Astrocyte (in vitro differentiated cells and primary cell): ENCODE data around the gene SMARCD3. TPM values are rescaled to one million over a fixed set of nuclear protein-coding genes. Genes with fewer than 3 reads are reported as not detected.

ENCODE experiments used
- DNase-seq: peaks from one replicate; pipeline ENCODE4 v3.0.0-alpha.2; 2010; ENCODE audit warnings: low read depth
- FAIRE-seq: peaks from 2 replicates; lab custom pipeline; 2011; peaks lifted over from hg19 to GRCh38; lab: Jason Lieb, UNC
- H2AFZ ChIP-seq: 2 replicates; pipeline ENCODE4 v1.6.0; 2012; ENCODE audit warnings: low read depth, low read length, inconsistent platforms
- H3K27ac ChIP-seq: 2 replicates; pipeline ENCODE4 v1.5.1; 2011; ENCODE audit warnings: low read depth, low read length, inconsistent platforms
- H3K27me3 ChIP-seq: 2 replicates; pipeline ENCODE4 v1.6.0; 2011; ENCODE audit warnings: low read length, inconsistent platforms; ENCODE audit not compliant: insufficient read depth
- H3K36me3 ChIP-seq: 2 replicates; pipeline ENCODE4 v1.5.1; 2011; ENCODE audit warnings: low read length, inconsistent platforms; ENCODE audit not compliant: insufficient read depth
- H3K4me1 ChIP-seq: 2 replicates; pipeline ENCODE4 v1.5.1; 2011; ENCODE audit warnings: low read length, inconsistent platforms; ENCODE audit not compliant: insufficient read depth
- H3K4me2 ChIP-seq: 2 replicates; pipeline ENCODE4 v1.6.0; 2012; ENCODE audit warnings: low read length, inconsistent platforms
- H3K4me3 ChIP-seq: 2 replicates; pipeline ENCODE4 v1.5.1; 2011; ENCODE audit warnings: low read depth, mild to moderate bottlenecking, low read length, inconsistent platforms; ENCODE audit not compliant: insufficient read depth
- H3K79me2 ChIP-seq: 2 replicates; pipeline ENCODE4 v1.6.0; 2012; ENCODE audit warnings: mild to moderate bottlenecking, low read length, inconsistent platforms; ENCODE audit not compliant: insufficient read depth
- H3K9ac ChIP-seq: 2 replicates; pipeline ENCODE4 v1.6.0; 2012; ENCODE audit warnings: mild to moderate bottlenecking, low read length, inconsistent platforms
- H3K9me3 ChIP-seq: 2 replicates; pipeline ENCODE4 v1.5.1; 2012; ENCODE audit warnings: low read depth, mild to moderate bottlenecking, low read length, inconsistent platforms; ENCODE audit not compliant: insufficient read depth
- H4K20me1 ChIP-seq: 2 replicates; pipeline ENCODE4 v1.6.0; 2012; ENCODE audit warnings: low read length, inconsistent platforms; ENCODE audit not compliant: insufficient read depth
- H3K27ac Mint-ChIP-seq: one replicate; pipeline ENCODE4 v1.8.0; 2021; ENCODE audit warnings: mild to moderate bottlenecking, mixed read lengths; ENCODE audit not compliant: unreplicated experiment
- H3K27me3 Mint-ChIP-seq: one replicate; pipeline ENCODE4 v1.8.0; 2021; ENCODE audit warnings: low read depth, mixed read lengths; ENCODE audit not compliant: unreplicated experiment
- H3K36me3 Mint-ChIP-seq: one replicate; pipeline ENCODE4 v1.8.0; 2021; ENCODE audit warnings: low read depth, mixed read lengths; ENCODE audit not compliant: unreplicated experiment
- H3K4me1 Mint-ChIP-seq: one replicate; pipeline ENCODE4 v1.8.0; 2021; ENCODE audit warnings: low read depth, mixed read lengths; ENCODE audit not compliant: unreplicated experiment
- H3K4me3 Mint-ChIP-seq: one replicate; pipeline ENCODE4 v1.8.0; 2021; ENCODE audit warnings: mild to moderate bottlenecking, moderate library complexity, mixed read lengths; ENCODE audit not compliant: unreplicated experiment
- H3K9me3 Mint-ChIP-seq: one replicate; pipeline ENCODE4 v1.8.0; 2021; ENCODE audit warnings: mild to moderate bottlenecking, mixed read lengths; ENCODE audit not compliant: unreplicated experiment
- CTCF ChIP-seq: IDR thresholded peaks from 2 replicates; pipeline ENCODE4 v1.5.1; 2011; ENCODE audit warnings: low read depth, mild to moderate bottlenecking, inconsistent platforms, low read length, moderate library complexity; ENCODE audit not compliant: insufficient read depth
- EZH2 ChIP-seq: IDR thresholded peaks from 2 replicates; pipeline ENCODE4 v1.6.1; 2012; ENCODE audit warnings: mild to moderate bottlenecking, low read length, inconsistent platforms; ENCODE audit not compliant: insufficient read depth
- total RNA-seq: library from RNA; stranded (reverse); gene quantifications from 2 replicates; pipeline ENCODE4 v1.2.1, GENCODE V29; 2021

SMARCD3 gene
- total RNA-seq, 1 donor from 2014 or later, result 47.7 TPM

DNA sequence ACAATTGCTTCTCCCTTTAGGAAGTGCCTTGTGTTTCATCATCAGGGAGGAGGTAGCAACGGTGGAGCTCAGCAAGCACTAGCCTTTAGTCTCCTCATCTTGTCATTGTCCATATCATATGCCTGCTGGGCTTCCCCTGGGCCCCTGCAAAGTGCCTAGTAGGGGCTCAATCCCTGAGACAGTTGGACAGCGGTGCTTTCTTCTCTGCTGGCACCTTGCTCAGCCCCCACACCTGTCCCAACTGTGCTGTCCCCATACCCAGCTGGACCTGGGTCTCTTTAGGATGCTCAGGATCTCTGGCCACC is 5.5 kb downstream of the SMARCD3 start:
- Mint-ChIP-seq H3K27ac (no peak overlapping the region), H3K27me3 (no peaks in the 10 kb centered on the region), H3K4me3 (no peak overlapping the region), H3K9me3 (no peaks in the 10 kb centered on the region), H3K36me3 (peaks cover 16% of the 10 kb centered on the region), H3K4me1 (peaks cover 6% of the 10 kb centered on the region)
- no peaks in the 10 kb centered on the region for H3K27me3 ChIP-seq
- H3K4me1 ChIP-seq, result peaks cover 29% of the 10 kb centered on the region
- H3K4me2 ChIP-seq, result no peak overlapping the region
- H2AFZ ChIP-seq, result no peak overlapping the region
- no peaks in the 10 kb centered on the region for H3K9me3 ChIP-seq
- no peak overlapping the region for H3K9ac ChIP-seq
- no peak overlapping the region for H3K27ac ChIP-seq
- TF ChIP-seq CTCF, result no peak
- no peak for TF ChIP-seq EZH2
- FAIRE-seq, result no peak
- H3K36me3 ChIP-seq, result peaks cover 27% of the 10 kb centered on the region
- DNase-seq, result no peak
- H3K79me2 ChIP-seq, result peaks cover 41% of the 10 kb centered on the region
- H3K4me3 ChIP-seq, result no peak overlapping the region
- peaks cover 88% of the 10 kb centered on the region for H4K20me1 ChIP-seq

- Histone ChIP-seq H3K4me1 (peaks cover 25% of the 10 kb centered on the region), H3K27ac (no peak overlapping the region), H3K27me3 (no peaks in the 10 kb centered on the region), H4K20me1 (peaks cover 93% of the 10 kb centered on the region), H3K4me3 (no peak overlapping the region), H2AFZ (no peak overlapping the region), H3K9ac (no peak overlapping the region), H3K79me2 (peaks cover 41% of the 10 kb centered on the region), H3K9me3 (no peaks in the 10 kb centered on the region), H3K36me3 (peaks cover 27% of the 10 kb centered on the region), H3K4me2 (no peak overlapping the region)
- Mint-ChIP-seq H3K27ac (no peak overlapping the region), H3K4me1 (peaks cover 6% of the 10 kb centered on the region), H3K4me3 (no peak overlapping the region), H3K27me3 (no peaks in the 10 kb centered on the region), H3K9me3 (no peaks in the 10 kb centered on the region), H3K36me3 (peaks cover 16% of the 10 kb centered on the region)
- no peak for FAIRE-seq
- no peak for TF ChIP-seq EZH2
- TF ChIP-seq CTCF, result no peak
- DNase-seq, result no peak
Observed at GRCh38 chr7:151242159-151243044, 6.1 kb downstream of the SMARCD3 start.

DNA sequence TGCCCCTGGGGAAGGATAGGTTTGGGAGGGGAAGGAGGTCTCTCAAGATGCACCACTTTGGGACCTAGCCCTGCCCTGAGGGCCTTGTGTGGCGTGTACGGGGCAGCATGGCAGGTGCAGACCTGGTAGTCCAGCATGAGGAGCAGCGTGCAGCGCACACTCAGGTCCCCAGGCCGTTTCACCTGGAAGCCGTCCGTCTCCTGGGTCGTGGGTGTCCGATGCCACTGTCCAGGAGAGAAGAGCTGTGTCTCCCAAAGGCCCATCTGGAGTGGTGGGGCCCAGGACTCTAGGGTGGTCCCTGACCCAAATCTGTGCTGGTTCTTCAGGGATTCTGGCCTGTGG is 6.8 kb downstream of the SMARCD3 start:
- Histone ChIP-seq H3K4me3 (no peak overlapping the region), H3K79me2 (peaks cover 42% of the 10 kb centered on the region), H3K9ac (no peak overlapping the region), H3K27ac (no peak overlapping the region), H3K27me3 (no peaks in the 10 kb centered on the region), H2AFZ (no peak overlapping the region), H3K4me2 (no peak overlapping the region), H3K4me1 (peaks cover 18% of the 10 kb centered on the region), H3K9me3 (no peaks in the 10 kb centered on the region), H3K36me3 (peaks cover 33% of the 10 kb centered on the region), H4K20me1 (peaks cover 93% of the 10 kb centered on the region)
- Mint-ChIP-seq H3K36me3 (peaks cover 19% of the 10 kb centered on the region), H3K27me3 (no peaks in the 10 kb centered on the region), H3K4me1 (peaks cover 6% of the 10 kb centered on the region), H3K27ac (no peak overlapping the region), H3K9me3 (no peaks in the 10 kb centered on the region), H3K4me3 (no peak overlapping the region)
- FAIRE-seq (no peak), DNase-seq (no peak)
- TF ChIP-seq EZH2, result no peak
- TF ChIP-seq CTCF, result no peak
